SK-N-SH treated with all-trans-retinoic acid at 6 μM for 48 hours (cell line): ENCODE results near the gene TMEM132D.

Experiments used
- ATAC-seq: fragments of 200-7000 bp; cut with Tn5 transposase; 3 replicates; pipeline ENCODE4 v1.9.1; 2020; ENCODE audit warnings: mild to moderate bottlenecking, moderate library complexity
- ARNTL ChIP-seq: fragments of 450-650 bp; formaldehyde crosslinking; IDR thresholded peaks from 2 replicates; pipeline ENCODE4 v1.5.0; 2020; ENCODE audit warnings: low read depth, mild to moderate bottlenecking, moderate library complexity, borderline replicate concordance
- BACH2 ChIP-seq: fragments of 250-450 bp; sonication (Bioruptor Pico); IDR thresholded peaks from 2 replicates; pipeline ENCODE4 v1.9.0; 2021; ENCODE audit warnings: mild to moderate bottlenecking, borderline replicate concordance
- CSDC2 ChIP-seq: fragments of 250-450 bp; sonication (Bioruptor Pico); IDR thresholded peaks from 2 replicates; pipeline ENCODE4 v1.5.0; 2020; ENCODE audit warnings: mild to moderate bottlenecking, moderate library complexity
- ESRRG ChIP-seq: fragments of 250-450 bp; sonication (Bioruptor Pico); IDR thresholded peaks from 2 replicates; pipeline ENCODE4 v1.6.1; 2021; ENCODE audit warnings: mild to moderate bottlenecking
- GLIS3 ChIP-seq: fragments of 250-450 bp; sonication (Bioruptor Pico); IDR thresholded peaks from 2 replicates; pipeline ENCODE4 v1.5.0; 2020; ENCODE audit warnings: mild to moderate bottlenecking, moderate library complexity
- ISL1 ChIP-seq: fragments of 250-450 bp; sonication (Bioruptor Pico); IDR thresholded peaks from 2 replicates; pipeline ENCODE4 v2.1.2; 2022; ENCODE audit warnings: mild to moderate bottlenecking, moderate library complexity
- OSR1 ChIP-seq: fragments of 250-450 bp; sonication (Bioruptor Pico); IDR thresholded peaks from 2 replicates; pipeline ENCODE4 v1.8.0; 2022; ENCODE audit warnings: moderate library complexity, mild to moderate bottlenecking, inconsistent platforms
- PPARA ChIP-seq: fragments of 250-450 bp; sonication (Bioruptor Pico); IDR thresholded peaks from 2 replicates; pipeline ENCODE4 v1.5.0; 2020; ENCODE audit warnings: mild to moderate bottlenecking, borderline replicate concordance
- RARB ChIP-seq: fragments of 250-450 bp; sonication (Bioruptor Pico); IDR thresholded peaks from 2 replicates; pipeline ENCODE4 v1.8.0; 2021; ENCODE audit warnings: mild to moderate bottlenecking, moderate library complexity
- SNAI2 ChIP-seq: fragments of 250-450 bp; sonication (Bioruptor Pico); IDR thresholded peaks from 2 replicates; pipeline ENCODE4 v1.5.0; 2020; ENCODE audit warnings: mild to moderate bottlenecking, moderate library complexity
- TCF4 ChIP-seq: fragments of 250-450 bp; sonication (Bioruptor Pico); IDR thresholded peaks from 2 replicates; pipeline ENCODE4 v1.8.0; 2021; ENCODE audit warnings: mild to moderate bottlenecking, moderate library complexity, borderline replicate concordance
- TOX ChIP-seq: fragments of 250-450 bp; sonication (Bioruptor Pico); IDR thresholded peaks from 2 replicates; pipeline ENCODE4 v1.8.0; 2021; ENCODE audit warnings: mild to moderate bottlenecking, moderate library complexity, borderline replicate concordance
- ZC3H10 ChIP-seq: fragments of 250-450 bp; sonication (Bioruptor Pico); IDR thresholded peaks from 2 replicates; pipeline ENCODE4 v1.5.1; 2021; ENCODE audit warnings: mild to moderate bottlenecking, moderate library complexity
- ZFP3 ChIP-seq: fragments of 250-450 bp; sonication (Bioruptor Pico); IDR thresholded peaks from 2 replicates; pipeline ENCODE4 v1.5.0; 2020; ENCODE audit warnings: mild to moderate bottlenecking, moderate library complexity
- ZNF565 ChIP-seq: fragments of 450-650 bp; formaldehyde crosslinking; conservative IDR thresholded peaks from 2 replicates; pipeline ENCODE4 v1.5.0; 2020; ENCODE audit warnings: low read depth, mild to moderate bottlenecking, moderate library complexity
- ZNF70 ChIP-seq: fragments of 450-650 bp; formaldehyde crosslinking; IDR thresholded peaks from 2 replicates; pipeline ENCODE4 v1.5.0; 2020; ENCODE audit warnings: mild to moderate bottlenecking, moderate library complexity
- ZNF8 ChIP-seq: fragments of 450-650 bp; formaldehyde crosslinking; IDR thresholded peaks from 2 replicates; pipeline ENCODE4 v1.5.0; 2020; ENCODE audit warnings: mild to moderate bottlenecking, moderate library complexity
- TF ChIP-seq, protein P1 (sequence below): fragments of 250-450 bp; sonication (Bioruptor Pico); IDR thresholded peaks from 2 replicates; pipeline ENCODE4 v1.5.1; 2020; ENCODE audit warnings: low read depth, mild to moderate bottlenecking, moderate library complexity
- TF ChIP-seq, protein P2 (sequence below): fragments of 250-450 bp; sonication (Bioruptor Pico); IDR thresholded peaks from 2 replicates; pipeline ENCODE4 v1.5.1; 2021; ENCODE audit warnings: mild to moderate bottlenecking, moderate library complexity
- TF ChIP-seq, protein P3 (sequence below): fragments of 250-450 bp; sonication (Bioruptor Pico); IDR thresholded peaks from 2 replicates; pipeline ENCODE4 v1.8.0; 2021; ENCODE audit warnings: low read depth, mild to moderate bottlenecking, moderate library complexity, borderline replicate concordance
- TF ChIP-seq, protein P4 (sequence below): fragments of 250-450 bp; sonication (Bioruptor Pico); IDR thresholded peaks from 2 replicates; pipeline ENCODE4 v1.8.0; 2020; ENCODE audit warnings: mild to moderate bottlenecking, moderate library complexity, borderline replicate concordance
- TF ChIP-seq, protein P5 (sequence below): fragments of 250-450 bp; sonication (Bioruptor Pico); IDR thresholded peaks from 2 replicates; pipeline ENCODE4 v1.5.0; 2020; ENCODE audit warnings: mild to moderate bottlenecking, moderate library complexity

TMEM132D gene

DNA sequence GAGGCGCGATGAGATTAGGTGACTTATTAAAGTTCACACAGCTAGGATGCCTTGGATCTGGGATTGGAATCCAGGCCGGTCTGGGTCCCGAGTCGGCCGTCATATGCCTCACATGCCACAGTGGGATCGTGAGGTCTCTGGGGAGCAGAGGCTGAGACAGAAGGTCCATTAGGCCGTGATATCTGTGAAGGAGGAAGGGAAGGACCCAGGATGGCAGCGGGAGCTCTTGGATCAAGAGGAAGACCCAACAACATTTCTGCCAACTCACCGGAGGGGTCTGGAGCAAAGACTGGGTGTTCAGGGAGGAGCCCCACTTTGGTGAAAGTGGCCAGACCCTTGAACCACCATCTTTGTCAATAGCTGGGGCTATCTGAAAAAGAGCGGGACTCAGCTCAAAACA is 807.6 kb downstream of the TMEM132D start:
- ATAC-seq, result no peak
- TF ChIP-seq, protein P1, sequence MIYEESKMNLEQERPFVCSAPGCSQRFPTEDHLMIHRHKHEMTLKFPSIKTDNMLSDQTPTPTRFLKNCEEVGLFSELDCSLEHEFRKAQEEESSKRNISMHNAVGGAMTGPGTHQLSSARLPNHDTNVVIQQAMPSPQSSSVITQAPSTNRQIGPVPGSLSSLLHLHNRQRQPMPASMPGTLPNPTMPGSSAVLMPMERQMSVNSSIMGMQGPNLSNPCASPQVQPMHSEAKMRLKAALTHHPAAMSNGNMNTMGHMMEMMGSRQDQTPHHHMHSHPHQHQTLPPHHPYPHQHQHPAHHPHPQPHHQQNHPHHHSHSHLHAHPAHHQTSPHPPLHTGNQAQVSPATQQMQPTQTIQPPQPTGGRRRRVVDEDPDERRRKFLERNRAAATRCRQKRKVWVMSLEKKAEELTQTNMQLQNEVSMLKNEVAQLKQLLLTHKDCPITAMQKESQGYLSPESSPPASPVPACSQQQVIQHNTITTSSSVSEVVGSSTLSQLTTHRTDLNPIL, result no peak
- TF ChIP-seq, all 23 proteins: peak for 0

DNA sequence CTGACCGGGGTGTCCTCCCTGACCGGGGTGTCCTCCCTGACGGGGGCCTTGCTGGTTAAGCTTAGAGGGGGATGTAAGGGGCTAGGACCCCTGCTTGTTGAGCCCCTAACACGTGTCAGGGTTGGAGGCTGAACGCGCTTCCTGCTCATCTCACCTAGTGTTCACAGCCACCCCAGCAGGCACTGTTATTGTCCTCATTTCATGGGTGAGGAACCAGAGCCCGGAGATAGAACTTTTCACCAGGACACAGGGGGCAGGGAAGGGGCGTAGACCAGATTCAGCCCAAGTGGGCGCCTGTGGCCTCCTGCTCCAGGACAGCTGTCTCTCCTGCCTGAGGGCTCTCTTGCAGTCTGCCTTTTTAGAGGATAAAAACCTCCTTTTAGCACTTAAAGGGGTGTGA is 814.2 kb downstream of the TMEM132D start:
- TF ChIP-seq ESRRG (CRISPR knock-in tag) (no peak), ARNTL (CRISPR knock-in tag) (no peak), ZNF565 (CRISPR knock-in tag) (no peak), PPARA (no peak), TCF4 (no peak), ZNF8 (CRISPR knock-in tag) (no peak), BACH2 (CRISPR knock-in tag) (no peak), ZNF70 (CRISPR knock-in tag) (no peak), GLIS3 (no peak), CSDC2 (CRISPR knock-in tag) (no peak), ZC3H10 (CRISPR knock-in tag) (no peak), TOX (CRISPR knock-in tag) (no peak)
- TF ChIP-seq, protein P2, sequence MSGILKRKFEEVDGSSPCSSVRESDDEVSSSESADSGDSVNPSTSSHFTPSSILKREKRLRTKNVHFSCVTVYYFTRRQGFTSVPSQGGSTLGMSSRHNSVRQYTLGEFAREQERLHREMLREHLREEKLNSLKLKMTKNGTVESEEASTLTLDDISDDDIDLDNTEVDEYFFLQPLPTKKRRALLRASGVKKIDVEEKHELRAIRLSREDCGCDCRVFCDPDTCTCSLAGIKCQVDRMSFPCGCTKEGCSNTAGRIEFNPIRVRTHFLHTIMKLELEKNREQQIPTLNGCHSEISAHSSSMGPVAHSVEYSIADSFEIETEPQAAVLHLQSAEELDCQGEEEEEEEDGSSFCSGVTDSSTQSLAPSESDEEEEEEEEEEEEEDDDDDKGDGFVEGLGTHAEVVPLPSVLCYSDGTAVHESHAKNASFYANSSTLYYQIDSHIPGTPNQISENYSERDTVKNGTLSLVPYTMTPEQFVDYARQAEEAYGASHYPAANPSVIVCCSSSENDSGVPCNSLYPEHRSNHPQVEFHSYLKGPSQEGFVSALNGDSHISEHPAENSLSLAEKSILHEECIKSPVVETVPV (CRISPR knock-in tag), result no peak
- TF ChIP-seq, protein P3, sequence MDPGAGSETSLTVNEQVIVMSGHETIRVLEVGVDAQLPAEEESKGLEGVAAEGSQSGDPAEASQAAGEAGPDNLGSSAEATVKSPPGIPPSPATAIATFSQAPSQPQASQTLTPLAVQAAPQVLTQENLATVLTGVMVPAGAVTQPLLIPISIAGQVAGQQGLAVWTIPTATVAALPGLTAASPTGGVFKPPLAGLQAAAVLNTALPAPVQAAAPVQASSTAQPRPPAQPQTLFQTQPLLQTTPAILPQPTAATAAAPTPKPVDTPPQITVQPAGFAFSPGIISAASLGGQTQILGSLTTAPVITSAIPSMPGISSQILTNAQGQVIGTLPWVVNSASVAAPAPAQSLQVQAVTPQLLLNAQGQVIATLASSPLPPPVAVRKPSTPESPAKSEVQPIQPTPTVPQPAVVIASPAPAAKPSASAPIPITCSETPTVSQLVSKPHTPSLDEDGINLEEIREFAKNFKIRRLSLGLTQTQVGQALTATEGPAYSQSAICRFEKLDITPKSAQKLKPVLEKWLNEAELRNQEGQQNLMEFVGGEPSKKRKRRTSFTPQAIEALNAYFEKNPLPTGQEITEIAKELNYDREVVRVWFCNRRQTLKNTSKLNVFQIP, result no peak
- TF ChIP-seq, all 23 proteins: peak for 0
- ATAC-seq, result no peak

DNA sequence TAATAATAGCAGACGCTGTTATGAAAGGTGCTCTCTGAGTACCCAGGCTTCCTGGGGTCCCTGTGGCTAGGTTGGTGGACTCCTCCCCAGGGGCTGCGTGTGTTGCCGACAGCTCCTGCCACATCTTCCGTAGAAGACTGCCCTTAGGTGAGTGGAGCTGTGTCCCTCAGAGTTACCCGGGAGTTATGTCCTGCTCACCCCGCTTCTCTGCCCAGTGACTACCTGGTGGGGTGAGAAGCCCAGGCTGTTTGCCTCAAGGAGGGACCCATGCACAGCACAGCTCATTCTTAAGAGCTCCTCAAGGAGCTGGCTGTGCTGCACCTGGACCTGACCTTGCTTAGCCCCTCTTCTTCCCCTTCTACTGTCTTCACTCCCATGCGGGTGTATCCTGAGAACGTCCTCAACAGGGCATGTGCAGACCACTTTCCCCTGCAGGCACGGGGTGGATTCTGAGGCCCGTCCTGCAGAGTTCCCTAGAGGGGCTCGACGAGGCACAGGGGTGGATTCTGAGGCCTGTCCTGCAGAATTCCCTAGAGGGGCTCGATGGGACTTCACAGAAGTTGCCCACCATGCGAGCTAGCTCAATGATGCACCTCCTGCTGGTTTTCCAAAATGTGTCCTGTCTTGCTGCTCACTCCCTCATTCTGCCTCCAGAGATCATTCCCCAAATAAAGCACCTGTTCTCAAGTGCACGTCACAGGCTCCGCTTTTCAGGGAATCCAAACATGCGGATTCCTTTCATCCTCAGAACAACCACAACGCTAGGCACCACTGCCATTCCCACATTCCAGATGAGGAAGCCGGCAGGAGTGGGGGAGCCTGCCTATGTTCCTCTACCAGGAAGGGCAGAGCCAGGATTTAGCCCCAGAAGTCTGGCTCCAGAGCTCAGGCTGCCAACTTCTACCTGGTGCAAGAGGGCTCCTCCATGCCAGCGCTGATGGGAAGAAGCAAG is 818.7 kb downstream of the TMEM132D start:
- TF ChIP-seq RARB (CRISPR knock-in tag) (no peak), GLIS3 (no peak), ESRRG (CRISPR knock-in tag) (no peak), ISL1 (no peak), ZFP3 (no peak), ZNF8 (CRISPR knock-in tag) (no peak), TOX (CRISPR knock-in tag) (no peak), ZC3H10 (CRISPR knock-in tag) (no peak), OSR1 (CRISPR knock-in tag) (no peak), TCF4 (no peak), SNAI2 (CRISPR knock-in tag) (no peak), ARNTL (CRISPR knock-in tag) (no peak)
- TF ChIP-seq, protein P1, result no peak
- TF ChIP-seq, protein P4, sequence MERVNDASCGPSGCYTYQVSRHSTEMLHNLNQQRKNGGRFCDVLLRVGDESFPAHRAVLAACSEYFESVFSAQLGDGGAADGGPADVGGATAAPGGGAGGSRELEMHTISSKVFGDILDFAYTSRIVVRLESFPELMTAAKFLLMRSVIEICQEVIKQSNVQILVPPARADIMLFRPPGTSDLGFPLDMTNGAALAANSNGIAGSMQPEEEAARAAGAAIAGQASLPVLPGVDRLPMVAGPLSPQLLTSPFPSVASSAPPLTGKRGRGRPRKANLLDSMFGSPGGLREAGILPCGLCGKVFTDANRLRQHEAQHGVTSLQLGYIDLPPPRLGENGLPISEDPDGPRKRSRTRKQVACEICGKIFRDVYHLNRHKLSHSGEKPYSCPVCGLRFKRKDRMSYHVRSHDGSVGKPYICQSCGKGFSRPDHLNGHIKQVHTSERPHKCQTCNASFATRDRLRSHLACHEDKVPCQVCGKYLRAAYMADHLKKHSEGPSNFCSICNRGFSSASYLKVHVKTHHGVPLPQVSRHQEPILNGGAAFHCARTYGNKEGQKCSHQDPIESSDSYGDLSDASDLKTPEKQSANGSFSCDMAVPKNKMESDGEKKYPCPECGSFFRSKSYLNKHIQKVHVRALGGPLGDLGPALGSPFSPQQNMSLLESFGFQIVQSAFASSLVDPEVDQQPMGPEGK (CRISPR knock-in tag), result no peak
- TF ChIP-seq, protein P2 (CRISPR knock-in tag), result no peak
- TF ChIP-seq, protein P5, sequence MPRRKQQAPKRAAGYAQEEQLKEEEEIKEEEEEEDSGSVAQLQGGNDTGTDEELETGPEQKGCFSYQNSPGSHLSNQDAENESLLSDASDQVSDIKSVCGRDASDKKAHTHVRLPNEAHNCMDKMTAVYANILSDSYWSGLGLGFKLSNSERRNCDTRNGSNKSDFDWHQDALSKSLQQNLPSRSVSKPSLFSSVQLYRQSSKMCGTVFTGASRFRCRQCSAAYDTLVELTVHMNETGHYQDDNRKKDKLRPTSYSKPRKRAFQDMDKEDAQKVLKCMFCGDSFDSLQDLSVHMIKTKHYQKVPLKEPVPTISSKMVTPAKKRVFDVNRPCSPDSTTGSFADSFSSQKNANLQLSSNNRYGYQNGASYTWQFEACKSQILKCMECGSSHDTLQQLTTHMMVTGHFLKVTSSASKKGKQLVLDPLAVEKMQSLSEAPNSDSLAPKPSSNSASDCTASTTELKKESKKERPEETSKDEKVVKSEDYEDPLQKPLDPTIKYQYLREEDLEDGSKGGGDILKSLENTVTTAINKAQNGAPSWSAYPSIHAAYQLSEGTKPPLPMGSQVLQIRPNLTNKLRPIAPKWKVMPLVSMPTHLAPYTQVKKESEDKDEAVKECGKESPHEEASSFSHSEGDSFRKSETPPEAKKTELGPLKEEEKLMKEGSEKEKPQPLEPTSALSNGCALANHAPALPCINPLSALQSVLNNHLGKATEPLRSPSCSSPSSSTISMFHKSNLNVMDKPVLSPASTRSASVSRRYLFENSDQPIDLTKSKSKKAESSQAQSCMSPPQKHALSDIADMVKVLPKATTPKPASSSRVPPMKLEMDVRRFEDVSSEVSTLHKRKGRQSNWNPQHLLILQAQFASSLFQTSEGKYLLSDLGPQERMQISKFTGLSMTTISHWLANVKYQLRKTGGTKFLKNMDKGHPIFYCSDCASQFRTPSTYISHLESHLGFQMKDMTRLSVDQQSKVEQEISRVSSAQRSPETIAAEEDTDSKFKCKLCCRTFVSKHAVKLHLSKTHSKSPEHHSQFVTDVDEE (CRISPR knock-in tag), result no peak
- TF ChIP-seq, all 23 proteins: peak for 0
- no peak for ATAC-seq
